ENCODE results near the gene CYRIA. TPM values are rescaled to one million over a fixed set of nuclear protein-coding genes. Genes with fewer than 3 reads are reported as not detected.

CYRIA gene
- total and polyA plus RNA-seq, 3 donors from 2014 or later = 2.6 to 4.8 (median 4.1) TPM

DNA sequence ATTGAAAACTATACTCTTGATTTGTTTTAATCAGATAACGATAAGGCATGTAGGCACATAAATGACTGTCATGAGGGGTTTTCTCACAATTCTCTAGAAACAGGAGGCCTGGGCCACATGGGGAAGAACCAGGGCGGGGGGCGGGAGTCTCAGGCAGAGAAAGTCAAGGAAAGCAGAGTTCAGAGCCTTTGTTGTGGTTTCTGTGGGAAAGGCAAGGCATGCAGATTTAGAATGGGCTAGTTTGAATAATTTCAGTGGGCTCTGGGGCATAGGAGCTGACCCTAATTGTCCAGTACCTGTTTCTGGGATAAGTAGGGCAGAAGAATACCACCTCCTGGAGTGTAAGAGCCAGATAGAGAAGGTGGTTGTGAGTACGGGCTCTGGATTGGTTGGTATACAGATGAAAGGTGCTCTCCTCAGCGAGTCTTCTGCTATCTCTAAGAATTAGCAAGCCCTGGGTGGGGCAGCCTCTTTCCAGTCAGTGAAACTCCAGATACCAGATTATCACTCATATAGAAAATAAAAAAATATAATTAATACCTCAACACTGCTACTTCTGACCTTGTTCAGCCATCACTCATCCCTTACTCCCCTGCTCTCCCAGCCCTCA, 41.5 kb upstream of the CYRIA start:
- no peak for DNase-seq
- intact Hi-C loops (cut with DNase I; ENCODE audit: low total_unique reads) = no loop called here
- Histone ChIP-seq H3K27me3 (no peaks in the 10 kb centered on the region), H3K4me3 (no peak overlapping the region), H3K9me3 (no peaks in the 10 kb centered on the region), H3K36me3 (ENCODE audit: low read depth, missing control alignments) (no peaks in the 10 kb centered on the region), H3K27ac (no peak overlapping the region), H3K4me1 (no peaks in the 10 kb centered on the region)
- 84 to 86% methylated on average over 5 of the region's 5 CpGs for WGBS, 2 donors
- TF ChIP-seq POLR2A (IDR thresholded peaks at IDR 0.05) = no peak
- TF ChIP-seq, protein P1, sequence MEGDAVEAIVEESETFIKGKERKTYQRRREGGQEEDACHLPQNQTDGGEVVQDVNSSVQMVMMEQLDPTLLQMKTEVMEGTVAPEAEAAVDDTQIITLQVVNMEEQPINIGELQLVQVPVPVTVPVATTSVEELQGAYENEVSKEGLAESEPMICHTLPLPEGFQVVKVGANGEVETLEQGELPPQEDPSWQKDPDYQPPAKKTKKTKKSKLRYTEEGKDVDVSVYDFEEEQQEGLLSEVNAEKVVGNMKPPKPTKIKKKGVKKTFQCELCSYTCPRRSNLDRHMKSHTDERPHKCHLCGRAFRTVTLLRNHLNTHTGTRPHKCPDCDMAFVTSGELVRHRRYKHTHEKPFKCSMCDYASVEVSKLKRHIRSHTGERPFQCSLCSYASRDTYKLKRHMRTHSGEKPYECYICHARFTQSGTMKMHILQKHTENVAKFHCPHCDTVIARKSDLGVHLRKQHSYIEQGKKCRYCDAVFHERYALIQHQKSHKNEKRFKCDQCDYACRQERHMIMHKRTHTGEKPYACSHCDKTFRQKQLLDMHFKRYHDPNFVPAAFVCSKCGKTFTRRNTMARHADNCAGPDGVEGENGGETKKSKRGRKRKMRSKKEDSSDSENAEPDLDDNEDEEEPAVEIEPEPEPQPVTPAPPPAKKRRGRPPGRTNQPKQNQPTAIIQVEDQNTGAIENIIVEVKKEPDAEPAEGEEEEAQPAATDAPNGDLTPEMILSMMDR (IDR thresholded peaks at IDR 0.05) = no peak

- no peaks in the 10 kb centered on the region for H3K9me3 ChIP-seq
- TF ChIP-seq, protein P1 (IDR thresholded peaks at IDR 0.05) = no peak
- TF ChIP-seq POLR2A (IDR thresholded peaks at IDR 0.05) = no peak
- H3K36me3 ChIP-seq (ENCODE audit: low read depth, missing control alignments) = no peaks in the 10 kb centered on the region
- no peak overlapping the region for H3K4me3 ChIP-seq
- H3K4me1 ChIP-seq = no peaks in the 10 kb centered on the region
- 47 to 59% methylated on average over 11 of the region's 11 CpGs for WGBS, 2 donors
- no peak for DNase-seq
- no peaks in the 10 kb centered on the region for H3K27me3 ChIP-seq
- intact Hi-C loops (cut with DNase I; ENCODE audit: low total_unique reads) = no loop called here
- H3K27ac ChIP-seq = no peak overlapping the region
These were observed 35.1 kb upstream of the CYRIA start for GRCh38 chr2:16700551-16701259.

DNA sequence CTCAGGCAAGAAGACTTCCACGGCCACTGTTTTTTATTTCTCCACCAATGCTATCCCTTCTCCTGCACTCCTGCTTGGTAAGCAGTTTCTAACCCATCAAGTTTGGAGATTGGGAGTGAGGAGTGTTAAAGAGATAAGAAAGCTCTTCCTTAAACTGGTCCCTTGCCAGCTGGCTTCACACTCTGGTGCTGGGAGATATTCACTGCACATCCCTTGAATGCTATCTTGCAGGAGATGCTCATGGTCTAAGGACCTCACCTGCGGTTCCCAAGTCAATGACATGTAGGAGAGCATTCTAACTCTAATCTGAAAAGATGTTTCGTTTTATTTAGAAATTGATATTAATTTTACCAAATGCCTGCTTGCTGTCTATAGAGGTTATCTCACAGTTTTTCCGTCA, 28.2 kb upstream of the CYRIA start:
- Histone ChIP-seq H3K9me3 (no peaks in the 10 kb centered on the region), H3K36me3 (ENCODE audit: low read depth, missing control alignments) (no peaks in the 10 kb centered on the region), H3K27ac (no peak overlapping the region), H3K4me1 (no peaks in the 10 kb centered on the region), H3K4me3 (no peak overlapping the region), H3K27me3 (no peaks in the 10 kb centered on the region)
- DNase-seq = no peak
- intact Hi-C loops (cut with DNase I; ENCODE audit: low total_unique reads) = no loop called here
- TF ChIP-seq, protein P1 (IDR thresholded peaks at IDR 0.05) = no peak
- TF ChIP-seq POLR2A (IDR thresholded peaks at IDR 0.05) = no peak
- WGBS, 2 donors = 73 to 82% methylated on average over 4 of the region's 4 CpGs

DNA sequence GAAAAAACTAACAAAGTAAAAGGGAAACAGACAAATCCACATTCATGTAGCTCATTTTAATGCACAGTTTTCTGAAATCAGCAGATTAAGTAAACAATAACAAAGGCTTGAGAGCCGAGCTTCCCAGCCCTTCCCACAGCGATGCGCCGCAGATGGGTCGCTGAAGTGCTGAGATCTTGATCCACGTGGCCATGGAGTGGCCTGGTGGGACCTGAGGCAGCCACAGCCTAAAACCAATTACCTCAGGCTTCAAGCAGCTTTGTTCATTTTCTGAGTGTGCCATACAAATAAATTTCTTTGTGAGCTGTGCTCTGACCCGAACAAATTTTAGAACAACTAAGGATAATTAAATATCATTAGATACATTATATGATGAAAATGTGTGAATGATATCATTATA, 25.6 kb upstream of the CYRIA start:
- Histone ChIP-seq H3K27ac (no peak overlapping the region), H3K9me3 (no peaks in the 10 kb centered on the region), H3K4me3 (no peak overlapping the region), H3K4me1 (no peaks in the 10 kb centered on the region), H3K36me3 (ENCODE audit: low read depth, missing control alignments) (no peaks in the 10 kb centered on the region), H3K27me3 (no peaks in the 10 kb centered on the region)
- no peak for DNase-seq
- TF ChIP-seq, protein P1 (IDR thresholded peaks at IDR 0.05) = no peak
- TF ChIP-seq POLR2A (IDR thresholded peaks at IDR 0.05) = no peak
- 78 to 80% methylated on average over 7 of the region's 7 CpGs for WGBS, 2 donors
- intact Hi-C loops (cut with DNase I; ENCODE audit: low total_unique reads) = no loop called here

- Histone ChIP-seq H3K36me3 (ENCODE audit: low read depth, missing control alignments) (no peaks in the 10 kb centered on the region), H3K27me3 (no peaks in the 10 kb centered on the region), H3K9me3 (no peaks in the 10 kb centered on the region), H3K4me1 (no peaks in the 10 kb centered on the region), H3K27ac (no peak overlapping the region), H3K4me3 (no peak overlapping the region)
- intact Hi-C loops (cut with DNase I; ENCODE audit: low total_unique reads) = no loop called here
- WGBS, 2 donors = 87 to 96% methylated on average over 4 of the region's 4 CpGs
- TF ChIP-seq POLR2A (IDR thresholded peaks at IDR 0.05) = no peak
- TF ChIP-seq, protein P1 (IDR thresholded peaks at IDR 0.05) = no peak
- DNase-seq = no peak
These were observed 22.3 kb upstream of the CYRIA start for GRCh38 chr2:16687955-16688354.

Measured in testis (tissue), 3 donors.